Common myeloid progenitor, CD34-positive (primary cell): ENCODE results near the gene TAC3.

Experiments used
- CTCF ChIA-PET: fragments of 350-600 bp; sonication (Branson Sonifier 250); formaldehyde crosslinking; loops from one replicate; lab custom pipeline; 2021; ENCODE audit warnings: antibody characterized with exemption; lab: Charles Lee
- POLR2A ChIA-PET: fragments of 350-600 bp; sonication (Branson Sonifier 250); formaldehyde crosslinking; loops from one replicate; lab custom pipeline; 2021; ENCODE audit warnings: antibody characterized with exemption; lab: Charles Lee
- DNase-seq, 3 donors: peaks; one replicate each; pipeline versions ENCODE4 v3.0.0 to v3.0.0-alpha.2; 2013
- H3K27ac ChIP-seq, 2 experiments: 1 replicate in 1 of 2; 2 replicates in 1 of 2; pipeline ENCODE4 v1.7.0; 2013; ENCODE audit warnings: inconsistent platforms in 2 of 2, low read length in 2 of 2, mild to moderate bottlenecking in 2 of 2, low read depth in 1 of 2, moderate library complexity in 1 of 2; ENCODE audit not compliant: severe bottlenecking in 2 of 2, insufficient read depth in 1 of 2, poor library complexity in 1 of 2
- H3K27me3 ChIP-seq, 5 experiments: replicated peaks in 2 of 5; 1 replicate in 3 of 5; 2 replicates in 2 of 5; pipeline versions ENCODE4 v1.6.1 to v1.7.0; 2013; ENCODE audit warnings: low read length in 4 of 5, mild to moderate bottlenecking in 2 of 5, moderate library complexity in 2 of 5, inconsistent platforms in 1 of 5; ENCODE audit not compliant: insufficient read depth in 5 of 5, control insufficient read depth in 4 of 5
- H3K36me3 ChIP-seq, 4 experiments: 1 replicate in 2 of 4; 2 replicates in 2 of 4; pipeline versions ENCODE4 v1.6.1 to v1.7.0; 2013; ENCODE audit warnings: low read length in 3 of 4, control low read depth in 1 of 4, mild to moderate bottlenecking in 1 of 4; ENCODE audit not compliant: control insufficient read depth in 4 of 4, insufficient read depth in 4 of 4
- H3K4me1 ChIP-seq, 4 experiments: 1 replicate in 3 of 4; 2 replicates in 1 of 4; pipeline versions ENCODE4 v1.6.1 to v1.7.1; 2013; ENCODE audit warnings: low read length in 3 of 4, mild to moderate bottlenecking in 3 of 4, control low read depth in 1 of 4, inconsistent platforms in 1 of 4, moderate library complexity in 1 of 4; ENCODE audit not compliant: control insufficient read depth in 4 of 4, insufficient read depth in 4 of 4; ENCODE audit errors: control extremely low read depth in 1 of 4
- H3K4me3 ChIP-seq, 7 experiments: 1 replicate in 4 of 7; 2 replicates in 3 of 7; pipeline versions ENCODE4 v1.5.1 to v1.7.0; 2013; ENCODE audit warnings: mild to moderate bottlenecking in 7 of 7, low read length in 6 of 7, moderate library complexity in 6 of 7, inconsistent platforms in 2 of 7, low read depth in 2 of 7, control low read depth in 1 of 7; ENCODE audit not compliant: insufficient read depth in 4 of 7, control insufficient read depth in 1 of 7; ENCODE audit errors: extremely low read depth in 1 of 7
- H3K9me3 ChIP-seq, 5 experiments: 1 replicate in 4 of 5; 2 replicates in 1 of 5; pipeline versions ENCODE4 v1.6.1 to v1.7.1; 2013; ENCODE audit warnings: low read length in 4 of 5, mild to moderate bottlenecking in 2 of 5, inconsistent platforms in 1 of 5, low read depth in 1 of 5, moderate library complexity in 1 of 5; ENCODE audit not compliant: control insufficient read depth in 4 of 5, insufficient read depth in 2 of 5; ENCODE audit errors: control extremely low read depth in 1 of 5
- WGBS: methylation state at CpG from one replicate; pipeline ENCODE4 v1.1.5; 2013; ENCODE audit not compliant: insufficient coverage; 5-methylcytosine and 5-hydroxymethylcytosine counted together

The TAC3 gene

GRCh38 chr12:56995201-56995929 is 21.0 kb downstream of the TAC3 start:
- 96% methylated on average over 25 of the region's 26 CpGs for WGBS
- ChIA-PET POLR2A (no interaction called here), CTCF (interaction anchor here (1.3 to 2.7 kb wide), 5 partner anchors 9 to 188 kb away, joined by 3 to 18 read pairs (median 6); partner anchors contain the start of gene ZBTB39)

GRCh38 chr12:56994231-56994746 is 22.0 kb downstream of the TAC3 start:
- 100% methylated on average over 4 of the region's 10 CpGs for WGBS
- Histone ChIP-seq H3K9me3 (no peaks in the 10 kb centered on the region), H3K4me3 (no peak overlapping the region), H3K27ac (no peak overlapping the region), H3K4me1 (peaks cover 2 to 27% (median 20%) of the 10 kb centered on the region in 4 experiments), H3K36me3 (peaks cover 0 to 11% (median 6%) of the 10 kb centered on the region in 4 experiments), H3K27me3 (no peaks in the 10 kb centered on the region)
- ChIA-PET CTCF (interaction anchor here (0.6 to 2.7 kb wide), 9 partner anchors 8 to 408 kb away, joined by 3 to 18 read pairs (median 4); partner anchors contain the start of gene ZBTB39), POLR2A (no interaction called here)
- no peak for DNase-seq

More at GRCh38 chr12:56995201-56995929, 21.0 kb downstream of the TAC3 start:
- no peak overlapping the region for H3K27ac ChIP-seq
- no peaks in the 10 kb centered on the region for H3K9me3 ChIP-seq
- H3K36me3 ChIP-seq: peaks cover under 1 to 20% (median 13%) of the 10 kb centered on the region in 4 experiments
- H3K4me1 ChIP-seq: peaks cover 2 to 21% (median 18%) of the 10 kb centered on the region in 4 experiments
- no peak for DNase-seq
- H3K27me3 ChIP-seq: no peaks in the 10 kb centered on the region
- H3K4me3 ChIP-seq: no peak overlapping the region

GRCh38 chr12:56993346-56993745 is 23.0 kb downstream of the TAC3 start:
- ChIA-PET CTCF (interaction anchor here (1.4 to 2.7 kb wide), 4 partner anchors 12 to 235 kb away, joined by 4 to 18 read pairs (median 4); partner anchors contain the start of gene ZBTB39), POLR2A (no interaction called here)
- no peaks in the 10 kb centered on the region for H3K9me3 ChIP-seq
- no peak overlapping the region for H3K27ac ChIP-seq
- no peak overlapping the region for H3K4me3 ChIP-seq
- no peak for DNase-seq
- 29% methylated on average over 4 of the region's 10 CpGs for WGBS
- no peaks in the 10 kb centered on the region for H3K27me3 ChIP-seq
- H3K4me1 ChIP-seq: peaks cover 5 to 36% (median 23%) of the 10 kb centered on the region in 4 experiments
- H3K36me3 ChIP-seq: peaks cover 0 to 8% (median 3%) of the 10 kb centered on the region in 4 experiments

- ChIA-PET CTCF (interaction anchor here (0.8 to 2.5 kb wide), 5 partner anchors 10 to 275 kb away, joined by 3 to 17 read pairs (median 3); no protein-coding TSS in a partner anchor), POLR2A (interaction anchor here (0.6 to 0.7 kb wide), 2 partner anchors 14 to 238 kb away, joined by 3 to 5 read pairs; no protein-coding TSS in a partner anchor)
- peak; percentile 48 to 72 (median 60) for DNase-seq
- WGBS: 68% methylated on average over 4 of the region's 8 CpGs
- Histone ChIP-seq H3K36me3 (peaks cover 0 to 8% (median 1%) of the 10 kb centered on the region in 4 experiments), H3K4me1 (peaks cover 5 to 54% (median 40%) of the 10 kb centered on the region in 4 experiments), H3K27me3 (no peaks in the 10 kb centered on the region), H3K4me3 (peak overlapping the region in 5 of 7 experiments; percentile 3 to 47 (median 29)), H3K27ac (peak overlapping the region in 1 of 2 experiments; percentile 11), H3K9me3 (no peaks in the 10 kb centered on the region)
Observed at GRCh38 chr12:56991319-56992246, 24.7 kb downstream of the TAC3 start.

GRCh38 chr12:56990648-56991318 is 25.5 kb downstream of the TAC3 start:
- CTCF ChIA-PET: interaction anchor here (0.8 to 2.5 kb wide), 4 partner anchors 11 to 274 kb away, joined by 3 to 17 read pairs (median 7); no protein-coding TSS in a partner anchor

More at GRCh38 chr12:56990648-56991318, 25.5 kb downstream of the TAC3 start:
- Histone ChIP-seq H3K27ac (peak overlapping the region in 1 of 2 experiments; percentile 11), H3K4me3 (peak overlapping the region in 5 of 7 experiments; percentile 3 to 47 (median 29)), H3K4me1 (peaks cover 5 to 55% (median 41%) of the 10 kb centered on the region in 4 experiments), H3K9me3 (no peaks in the 10 kb centered on the region), H3K27me3 (no peaks in the 10 kb centered on the region), H3K36me3 (peaks cover 0 to 3% (median 1%) of the 10 kb centered on the region in 4 experiments)
- DNase-seq: no peak
- POLR2A ChIA-PET: no interaction called here
- 24% methylated on average over 4 of the region's 7 CpGs for WGBS
